Right lobe of liver (tissue), 6 donors: ENCODE data around the gene INPP4A. TPM values are rescaled to one million over a fixed set of nuclear protein-coding genes. Genes with fewer than 3 reads are reported as not detected.

ENCODE experiments used
- ATAC-seq, 4 donors: fragments of 200-7000 bp; cut with Tn5 transposase; one replicate each; pipeline ENCODE4 v1.9.1; 2020; ENCODE audit warnings: mild to moderate bottlenecking in 4 of 4, moderate library complexity in 4 of 4
- DNase-seq, 3 donors: peaks; one replicate each; pipeline ENCODE4 v3.0.0-alpha.2; 2020
- H3K27ac ChIP-seq, 3 donors: fragments of 200-600 bp; one replicate each; pipeline ENCODE4 v1.8.0; 2022
- H3K27me3 ChIP-seq, 2 donors: fragments of 200-600 bp; one replicate each; pipeline ENCODE4 v1.8.0; 2022
- H3K36me3 ChIP-seq, 4 donors: fragments of 200-600 bp; sonication (generic) in 1 of 4; one replicate each; pipeline versions ENCODE4 v1.5.1 to v1.8.0; 2017 to 2022; ENCODE audit warnings: control low read depth in 1 of 4
- H3K4me1 ChIP-seq, 4 donors: fragments of 200-600 bp; sonication (generic) in 1 of 4; one replicate each; pipeline versions ENCODE4 v1.5.1 to v1.8.0; 2017 to 2022; ENCODE audit warnings: control low read depth in 1 of 4
- H3K4me3 ChIP-seq, 3 donors: fragments of 200-600 bp; one replicate each; pipeline ENCODE4 v1.8.0; 2022
- H3K9me3 ChIP-seq, 4 donors: fragments of 200-600 bp; sonication (generic) in 1 of 4; one replicate each; pipeline versions ENCODE4 v1.5.1 to v1.8.0; 2017 to 2022; ENCODE audit warnings: control low read depth in 1 of 4
- CTCF ChIP-seq, 4 donors: fragments of 200-600 bp in 3 of 4; fragments of 450-650 bp in 1 of 4; IDR thresholded peaks; one replicate each; pipeline versions ENCODE4 v1.5.1 to v1.8.0; 2016 to 2022; ENCODE audit warnings: antibody characterized with exemption in 4 of 4, mild to moderate bottlenecking in 2 of 4
- POLR2A ChIP-seq: fragments of 450-650 bp; IDR thresholded peaks from one replicate; pipeline ENCODE4 v1.6.1; 2017; ENCODE audit warnings: antibody characterized with exemption, mild to moderate bottlenecking
- WGBS: methylation state at CpG from one replicate; pipeline ENCODE4 v1.1.6; 2018; ENCODE audit warnings: low coverage, low lambda C conversion rate; ENCODE audit not compliant: insufficient coverage; ENCODE audit errors: missing lambda C conversion rate; 5-methylcytosine and 5-hydroxymethylcytosine counted together
- intact Hi-C, 2 donors: fragments of 100-400 bp; cut with DNase I; formaldehyde crosslinking; loops; one replicate each; pipeline versions ENCODE4 v1.11.2 to v1.14.1; 2022
- total RNA-seq, 6 experiments: library from RNA; depleted of rRNA in 2 of 6; stranded (reverse); fragments of >200 nt in 2 of 6; fragmentation: NEBNext Ultra II Directional in 3 of 6; extraction: Animal tissue kit (Norgen Biotek cat#: 25700) in 3 of 6; gene quantifications; one replicate each; pipeline versions ENCODE4 v1.1.0 to v1.2.4, GENCODE V29; 2016 to 2023
- donor health status: DM: no; HTN: yes; CAD: no.
- donor health status: DM: no; HTN: no; CAD: no.
- donor health status: DM: no; HTN: no; CAD: no.
- donor health status: DM: no; HTN: yes; CAD: no.
- donor health status: DM: no; HTN: yes; CAD: no.

Gene INPP4A
- total RNA-seq, 6 experiments from 2014 or later: 6.5 to 10.4 (median 8.0) TPM

- no peaks in the 10 kb centered on the region for H3K9me3 ChIP-seq
- ATAC-seq (peak in 3 of 4 donors; percentile 41 to 48 (median 42)), DNase-seq (no peak)
- TF ChIP-seq POLR2A: no peak
- peak in 1 of 4 donors; percentile 14 for TF ChIP-seq CTCF (IDR thresholded peaks at IDR 0.05)
- H3K4me3 ChIP-seq: no peak overlapping the region
- H3K4me1 ChIP-seq: peaks cover 0 to 20% (median 6%) of the 10 kb centered on the region in 4 donors
- 37% methylated on average over 8 of the region's 8 CpGs for WGBS
- intact Hi-C loops: no loop called here
- H3K27me3 ChIP-seq: no peaks in the 10 kb centered on the region
- peak overlapping the region in 2 of 3 donors; percentile 53 to 73 for H3K27ac ChIP-seq
- no peaks in the 10 kb centered on the region for H3K36me3 ChIP-seq
Measured at GRCh38 chr2:98504381-98505109, 59.9 kb downstream of the INPP4A start.

DNA sequence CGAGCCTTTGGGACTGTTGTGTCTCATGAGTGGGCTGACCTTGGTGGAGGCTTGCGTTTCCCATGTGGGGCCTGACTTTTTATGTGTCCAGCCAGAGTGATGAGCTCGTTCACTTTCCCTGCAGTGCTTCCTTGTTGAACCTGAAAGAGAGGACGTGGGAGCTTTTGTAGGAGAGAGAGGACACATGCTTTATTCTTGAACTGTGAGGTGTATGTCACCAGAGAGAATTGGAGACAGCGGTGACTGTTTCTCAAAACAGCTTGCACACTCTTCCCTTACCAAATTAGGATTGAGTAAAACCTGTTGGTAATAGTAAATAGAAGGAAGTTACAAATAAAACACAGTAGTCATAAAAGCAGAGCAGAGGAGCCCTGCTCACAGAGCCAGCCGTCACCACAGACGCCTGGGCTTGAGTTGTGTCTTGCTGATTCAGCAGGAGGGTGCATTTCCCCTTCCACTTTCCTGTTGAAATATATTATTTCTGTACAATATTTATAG, 60.7 kb downstream of the INPP4A start:
- intact Hi-C loops: no loop called here
- DNase-seq: peak in 1 of 3 donors; percentile 53

GRCh38 chr2:98505971-98506664, 61.5 kb downstream of the INPP4A start:
- TF ChIP-seq CTCF (IDR thresholded peaks at IDR 0.05): no peak
- no peak for TF ChIP-seq POLR2A
- Histone ChIP-seq H3K4me3 (no peak overlapping the region), H3K27ac (peak overlapping the region in 1 of 3 donors; percentile 38), H3K27me3 (no peaks in the 10 kb centered on the region), H3K9me3 (no peaks in the 10 kb centered on the region), H3K36me3 (no peaks in the 10 kb centered on the region), H3K4me1 (peaks cover 0 to 20% (median 6%) of the 10 kb centered on the region in 4 donors)
- ATAC-seq: no peak
- intact Hi-C loops: no loop called here
- no peak for DNase-seq
- WGBS: 68% methylated on average over 5 of the region's 7 CpGs

More for the DNA sequence above, 60.7 kb downstream of the INPP4A start:
- Histone ChIP-seq H3K4me3 (no peak overlapping the region), H3K4me1 (peaks cover 0 to 20% (median 6%) of the 10 kb centered on the region in 4 donors), H3K36me3 (no peaks in the 10 kb centered on the region), H3K27ac (peak overlapping the region in 2 of 3 donors; percentile 53 to 73), H3K9me3 (no peaks in the 10 kb centered on the region), H3K27me3 (no peaks in the 10 kb centered on the region)
- WGBS: 54% methylated on average over 6 of the region's 7 CpGs
- ATAC-seq: peak; percentile 40 to 59 (median 48)
- TF ChIP-seq CTCF (IDR thresholded peaks at IDR 0.05) (no peak), POLR2A (peak; percentile 45)

- ATAC-seq (no peak), DNase-seq (no peak)
- Histone ChIP-seq H3K27ac (peak overlapping the region in 1 of 3 donors; percentile 38), H3K4me1 (peaks cover 0 to 20% (median 6%) of the 10 kb centered on the region in 4 donors), H3K9me3 (no peaks in the 10 kb centered on the region), H3K4me3 (no peak overlapping the region), H3K27me3 (no peaks in the 10 kb centered on the region), H3K36me3 (no peaks in the 10 kb centered on the region)
- intact Hi-C loops: no loop called here
- TF ChIP-seq POLR2A (no peak), CTCF (IDR thresholded peaks at IDR 0.05) (no peak)
- WGBS: 92% methylated on average over 4 of the region's 8 CpGs
Measured at GRCh38 chr2:98506881-98507280, 62.2 kb downstream of the INPP4A start.
